Thymus (tissue), 11 donors: ENCODE data around the gene ETNK2. TPM values are rescaled to one million over a fixed set of nuclear protein-coding genes. Genes with fewer than 3 reads are reported as not detected.

ENCODE experiments used
- DNase-seq, 9 donors: peaks; one replicate each; pipeline ENCODE4 v3.0.0-alpha.2; 2013; ENCODE audit warnings: low spot score in 9 of 9, low read depth in 6 of 9, missing footprints in 1 of 9
- H3K27ac ChIP-seq, 2 donors: one replicate each; pipeline ENCODE4 v1.5.1; 2013; ENCODE audit warnings: control low read depth in 1 of 2, low read depth in 1 of 2, low read length in 1 of 2, mild to moderate bottlenecking in 1 of 2, moderate library complexity in 1 of 2
- H3K27me3 ChIP-seq, 2 donors: one replicate each; pipeline ENCODE4 v1.5.1; 2013; ENCODE audit warnings: low read length in 1 of 2; ENCODE audit not compliant: control insufficient read depth in 2 of 2, insufficient read depth in 1 of 2
- H3K36me3 ChIP-seq, 2 donors: one replicate each; pipeline ENCODE4 v1.5.1; 2013; ENCODE audit warnings: low read length in 1 of 2, mild to moderate bottlenecking in 1 of 2, moderate library complexity in 1 of 2; ENCODE audit not compliant: control insufficient read depth in 2 of 2, insufficient read depth in 2 of 2
- H3K4me1 ChIP-seq, 2 donors: one replicate each; pipeline ENCODE4 v1.5.1; 2013; ENCODE audit warnings: low read length in 2 of 2; ENCODE audit not compliant: control insufficient read depth in 2 of 2, insufficient read depth in 2 of 2
- H3K4me3 ChIP-seq, 2 donors: one replicate each; pipeline ENCODE4 v1.5.1; 2013; ENCODE audit warnings: low read length in 2 of 2, control low read depth in 1 of 2, mild to moderate bottlenecking in 1 of 2
- H3K9me3 ChIP-seq, 2 donors: one replicate each; pipeline ENCODE4 v1.5.1; 2013; ENCODE audit warnings: low read length in 1 of 2, mild to moderate bottlenecking in 1 of 2; ENCODE audit not compliant: control insufficient read depth in 2 of 2, insufficient read depth in 1 of 2
- WGBS: extraction: QIAGEN DNeasy Blood & Tissue Kit; methylation state at CpG from one replicate; pipeline ENCODE4 v1.1.7; 2013; 5-methylcytosine and 5-hydroxymethylcytosine counted together
- polyA plus RNA-seq: library from polyadenylated mRNA; stranded (reverse); fragments of 200-250 nt; gene quantifications from one replicate; pipeline ENCODE4 v1.2.3, GENCODE V29; 2013
- total RNA-seq: library from RNA; stranded (reverse); fragments of 120-200 nt; gene quantifications from one replicate; pipeline ENCODE4 v1.2.4, GENCODE V29; 2013
- donor health status: healthy.

Gene ETNK2
- total and polyA plus RNA-seq, 2 donors: 5.0 to 9.8 TPM

- Histone ChIP-seq H3K36me3 (no peaks in the 10 kb centered on the region), H3K27me3 (peaks cover 11 to 55% of the 10 kb centered on the region in 2 donors), H3K9me3 (no peaks in the 10 kb centered on the region), H3K27ac (no peak overlapping the region), H3K4me1 (peaks cover 2 to 11% of the 10 kb centered on the region in 2 donors), H3K4me3 (peak overlapping the region; percentile 38 to 61)
- DNase-seq: no peak
- WGBS: 40% methylated on average over 25 of the region's 25 CpGs
Observed at GRCh38 chr1:204152310-204153044, 633 bp upstream of the ETNK2 start.

GRCh38 chr1:204150702-204151551 lies 917 bp downstream of the ETNK2 start:
- WGBS: 52% methylated on average over 33 of the region's 33 CpGs
- peak in 1 of 9 donors; percentile 10 for DNase-seq
- H3K27ac ChIP-seq: no peak overlapping the region
- H3K27me3 ChIP-seq: peaks cover 11 to 55% of the 10 kb centered on the region in 2 donors
- H3K4me1 ChIP-seq: peaks cover 2 to 11% of the 10 kb centered on the region in 2 donors
- H3K9me3 ChIP-seq: no peaks in the 10 kb centered on the region
- H3K36me3 ChIP-seq: no peaks in the 10 kb centered on the region
- peak overlapping the region; percentile 42 to 61 for H3K4me3 ChIP-seq

GRCh38 chr1:204149635-204150565 lies 1.9 kb downstream of the ETNK2 start:
- no peak overlapping the region for H3K27ac ChIP-seq
- H3K4me1 ChIP-seq: peaks cover 2 to 11% of the 10 kb centered on the region in 2 donors
- H3K9me3 ChIP-seq: no peaks in the 10 kb centered on the region
- H3K27me3 ChIP-seq: peaks cover 11 to 52% of the 10 kb centered on the region in 2 donors
- H3K4me3 ChIP-seq: no peak overlapping the region
- H3K36me3 ChIP-seq: no peaks in the 10 kb centered on the region
- WGBS: 95% methylated on average over 16 of the region's 16 CpGs
- DNase-seq: no peak

GRCh38 chr1:204149107-204149506 lies 2.7 kb downstream of the ETNK2 start:
- Histone ChIP-seq H3K4me1 (peaks cover 2 to 11% of the 10 kb centered on the region in 2 donors), H3K27me3 (peaks cover 11 to 46% of the 10 kb centered on the region in 2 donors), H3K9me3 (no peaks in the 10 kb centered on the region), H3K27ac (no peak overlapping the region), H3K4me3 (no peak overlapping the region), H3K36me3 (no peaks in the 10 kb centered on the region)
- no peak for DNase-seq
- 78% methylated on average over 2 of the region's 2 CpGs for WGBS

GRCh38 chr1:204147406-204148383 lies 4.1 kb downstream of the ETNK2 start:
- Histone ChIP-seq H3K9me3 (no peaks in the 10 kb centered on the region), H3K36me3 (no peaks in the 10 kb centered on the region), H3K4me3 (no peak overlapping the region), H3K27me3 (peaks cover 11 to 36% of the 10 kb centered on the region in 2 donors), H3K4me1 (peaks cover 2 to 11% of the 10 kb centered on the region in 2 donors), H3K27ac (no peak overlapping the region)
- 94% methylated on average over 13 of the region's 13 CpGs for WGBS
- DNase-seq: no peak

GRCh38 chr1:204146965-204147364 lies 4.9 kb downstream of the ETNK2 start:
- no peaks in the 10 kb centered on the region for H3K36me3 ChIP-seq
- WGBS: 90% methylated on average over 7 of the region's 7 CpGs
- no peak overlapping the region for H3K4me3 ChIP-seq
- H3K27me3 ChIP-seq: peaks cover 8 to 29% of the 10 kb centered on the region in 2 donors
- DNase-seq: no peak
- H3K27ac ChIP-seq: no peak overlapping the region
- H3K4me1 ChIP-seq: peaks cover 0 to 6% of the 10 kb centered on the region in 2 donors
- H3K9me3 ChIP-seq: no peaks in the 10 kb centered on the region

- Histone ChIP-seq H3K4me1 (peaks cover 0 to 5% of the 10 kb centered on the region in 2 donors), H3K27ac (no peak overlapping the region), H3K9me3 (no peaks in the 10 kb centered on the region), H3K36me3 (no peaks in the 10 kb centered on the region), H3K4me3 (no peak overlapping the region), H3K27me3 (peaks cover 8 to 24% of the 10 kb centered on the region in 2 donors)
- DNase-seq: no peak
- WGBS: 93% methylated on average over 6 of the region's 6 CpGs
Observed at GRCh38 chr1:204146309-204146708, 5.5 kb downstream of the ETNK2 start.

GRCh38 chr1:204145033-204145504 lies 6.8 kb downstream of the ETNK2 start:
- Histone ChIP-seq H3K27me3 (peaks cover 3 to 11% of the 10 kb centered on the region in 2 donors), H3K4me3 (no peak overlapping the region), H3K36me3 (no peaks in the 10 kb centered on the region), H3K4me1 (peaks cover 0 to 1% of the 10 kb centered on the region in 2 donors), H3K9me3 (no peaks in the 10 kb centered on the region), H3K27ac (no peak overlapping the region)
- no peak for DNase-seq
- 86% methylated on average over 4 of the region's 4 CpGs for WGBS
